Neural progenitor cell (in vitro differentiated cells): Measurements from ENCODE around the gene ZNF174.

Experiments
- CTCF ChIP-seq: fragments of 200-600 bp; sonication (generic); IDR thresholded peaks from 2 replicates; pipeline ENCODE4 v1.5.1; 2017; ENCODE audit warnings: antibody characterized with exemption, mild to moderate bottlenecking
- EZH2phosphoT487 ChIP-seq: fragments of 200-600 bp; sonication (generic); IDR thresholded peaks from 2 replicates; pipeline ENCODE4 v1.6.1; 2017; ENCODE audit warnings: antibody characterized with exemption

- no peak for TF ChIP-seq EZH2phosphoT487
- no peak for TF ChIP-seq CTCF
These were observed 33.4 kb downstream of the ZNF174 start for GRCh38 chr16:3434373-3434772.
